Upper lobe of left lung (tissue), 4 donors: ENCODE results near the gene NFATC2.

Experiments used
- CTCF ChIP-seq, 6 experiments: fragments of 450-650 bp in 4 of 6; fragments of 200-600 bp in 2 of 6; sonication (generic) in 2 of 6; IDR thresholded peaks; one replicate each; pipeline ENCODE4 v1.5.1; 2016 to 2019; ENCODE audit warnings: antibody characterized with exemption in 6 of 6
- EP300 ChIP-seq, 4 donors: sonication (generic); formaldehyde crosslinking; IDR thresholded peaks; one replicate each; pipeline ENCODE4 v1.5.1; 2017; ENCODE audit warnings: antibody characterized with exemption in 4 of 4, control low read depth in 2 of 4
- POLR2A ChIP-seq, 4 donors: fragments of 450-650 bp; IDR thresholded peaks; one replicate each; pipeline ENCODE4 v1.5.1; 2016 to 2017; ENCODE audit warnings: antibody characterized with exemption in 4 of 4, mild to moderate bottlenecking in 2 of 4

- no peak for TF ChIP-seq CTCF (IDR thresholded peaks at IDR 0.05)
- no peak for TF ChIP-seq POLR2A (IDR thresholded peaks at IDR 0.05)
- TF ChIP-seq EP300 (IDR thresholded peaks at IDR 0.05), result no peak
Observed at GRCh38 chr20:51375561-51375960, 167.0 kb downstream of the NFATC2 start.
